Heart right ventricle (tissue), 16 donors: ENCODE results near the gene TXNDC2. TPM values are rescaled to one million over a fixed set of nuclear protein-coding genes. Genes with fewer than 3 reads are reported as not detected.

ENCODE experiments used
- ATAC-seq, 8 donors: fragments of 200-7000 bp; cut with Tn5 transposase; one replicate each; pipeline ENCODE4 v1.9.1; 2020; ENCODE audit warnings: mild to moderate bottlenecking in 8 of 8, moderate library complexity in 8 of 8, moderate number of reproducible peaks in 1 of 8
- DNase-seq, 2 donors: peaks; one replicate each; pipeline ENCODE4 v3.0.0-alpha.2; 2020
- H3K27ac ChIP-seq, 10 donors: fragments of 200-600 bp; sonication (generic) in 2 of 10; one replicate each; pipeline versions ENCODE4 v1.5.0 to v1.8.0; 2020 to 2022; ENCODE audit warnings: mild to moderate bottlenecking in 3 of 10
- H3K27me3 ChIP-seq, 7 donors: fragments of 200-600 bp; one replicate each; pipeline ENCODE4 v1.8.0; 2021 to 2022; ENCODE audit warnings: mild to moderate bottlenecking in 2 of 7
- H3K36me3 ChIP-seq, 9 donors: fragments of 200-600 bp; sonication (generic) in 1 of 9; one replicate each; pipeline versions ENCODE4 v1.5.0 to v1.8.0; 2020 to 2022; ENCODE audit warnings: mild to moderate bottlenecking in 2 of 9
- H3K4me1 ChIP-seq, 9 donors: fragments of 200-600 bp; sonication (generic) in 1 of 9; one replicate each; pipeline versions ENCODE4 v1.5.0 to v1.8.0; 2020 to 2022; ENCODE audit warnings: mild to moderate bottlenecking in 4 of 9
- H3K4me3 ChIP-seq, 10 donors: fragments of 200-600 bp; sonication (generic) in 2 of 10; one replicate each; pipeline versions ENCODE4 v1.5.0 to v1.8.0; 2020 to 2022; ENCODE audit warnings: mild to moderate bottlenecking in 7 of 10, moderate library complexity in 2 of 10
- H3K9me3 ChIP-seq, 11 donors: fragments of 200-600 bp in 10 of 11; sonication (generic) in 2 of 11; one replicate each; pipeline versions ENCODE4 v1.5.0 to v1.8.0; 2013 to 2022; ENCODE audit warnings: mild to moderate bottlenecking in 2 of 11, control low read depth in 1 of 11, moderate library complexity in 1 of 11
- WGBS, 2 donors: extraction: QIAGEN DNeasy Blood & Tissue Kit; methylation state at CpG; one replicate each; pipeline ENCODE4 v1.1.7; 2013; ENCODE audit warnings: inconsistent platforms in 1 of 2; 5-methylcytosine and 5-hydroxymethylcytosine counted together
- intact Hi-C, 10 donors: fragments of 100-400 bp; cut with DNase I; formaldehyde crosslinking; loops; one replicate each; pipeline versions ENCODE4 v1.11.1 to v1.14.2; 2022
- polyA plus RNA-seq, 2 donors: library from polyadenylated mRNA; stranded (reverse); fragments of 200-250 nt; gene quantifications; one replicate each; pipeline ENCODE4 v1.2.3, GENCODE V29; 2013
- total RNA-seq, 10 donors: library from RNA; stranded (reverse); fragmentation: NEBNext Ultra II Directional in 3 of 10; extraction: Animal tissue kit (Norgen Biotek cat#: 25700) in 3 of 10; gene quantifications; one replicate each; pipeline versions ENCODE4 v1.2.1 to v1.2.4, GENCODE V29; 2021 to 2023
- TF ChIP-seq, protein P1 (sequence below), 9 donors: fragments of 200-600 bp; sonication (generic) in 2 of 9; IDR thresholded peaks; one replicate each; pipeline versions ENCODE4 v1.5.0 to v1.8.0; 2021 to 2022; ENCODE audit warnings: antibody characterized with exemption in 9 of 9, mild to moderate bottlenecking in 5 of 9, moderate library complexity in 1 of 9
- donor health status: Arrhythmogenic right ventricular cardiomyopathy.
- donor health status: ischemic (EF 13 %, LVEDD 7.1; RV severe dilation, severe dysfunction).
- donor health status: healthy with polysubstance abuse.
- donor health status: DM: no; HTN: yes; CAD: no.
- donor health status: DM: no; HTN: no; CAD: no.
- donor health status: ischemic (EF 25% LVEDD 6.9; RV normal size, moderate dysfunction).
- donor health status: ischemic (EF 25% LVEDD 5.7; RV mildly dilated, moderate dysfunction).
- donor health status: healthy.
- donor health status: DM: yes; HTN: yes; CAD: no.
- donor health status: Ischemic cardiomyopathy.
- donor health status: ischemic (EF 35%, LVEDD 5.7; RV mildly dilated, moderate dysfunction).
- donor health status: nonischemic (EF 11% LVEDD 7.7; RV severe dilation, severe dysfunction).
- donor health status: DM: yes; HTN: yes; CAD: no.
- donor health status: PGD.
- donor health status: ischemic (EF 29% LVEDD 5.4; RV normal size, mild dysfunction).
- donor health status: nonischemic (EF 23%, LVEDD 6.1; RV moderate dilation, normal function).

TXNDC2 gene
- total and polyA plus RNA-seq, 12 donors = 0.04 to 0.22 TPM; not detected in 10

DNA sequence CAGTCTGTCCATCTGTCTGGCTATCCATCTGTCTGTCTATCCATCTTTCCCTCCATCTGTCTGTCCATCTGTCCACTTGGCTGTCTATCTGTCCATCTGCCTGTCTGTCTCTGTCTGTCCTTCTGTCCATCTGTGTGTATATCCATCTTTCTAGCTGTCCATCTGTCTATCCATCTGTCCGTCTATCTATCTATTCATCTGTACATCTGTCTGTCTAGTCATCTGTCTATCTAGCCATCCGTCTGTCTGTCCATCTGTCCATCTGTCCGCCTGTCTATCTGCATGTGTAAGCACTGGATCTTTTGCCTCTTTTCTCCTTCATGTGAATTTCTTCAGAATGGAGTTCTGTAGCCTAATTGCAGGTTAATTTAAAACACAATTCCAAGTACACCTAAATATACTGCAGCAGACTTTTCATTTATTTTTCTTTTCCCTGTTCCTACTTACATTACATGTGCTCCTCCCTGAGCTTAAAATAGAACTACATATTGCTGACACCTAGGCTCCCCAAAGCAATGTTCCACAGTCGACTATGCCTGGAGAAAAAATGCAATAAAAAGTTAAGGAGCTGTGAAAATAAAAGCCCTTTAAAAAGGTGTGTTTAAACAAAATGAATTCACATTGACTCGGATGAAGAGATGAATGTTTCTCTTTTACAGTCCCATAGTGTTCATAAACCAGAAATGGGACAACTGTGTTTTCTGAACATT lies 37.4 kb upstream of the TXNDC2 start:
- ATAC-seq = no peak
- peak overlapping the region in 7 of 10 donors; percentile 23 to 84 (median 59) for H3K27ac ChIP-seq

DNA sequence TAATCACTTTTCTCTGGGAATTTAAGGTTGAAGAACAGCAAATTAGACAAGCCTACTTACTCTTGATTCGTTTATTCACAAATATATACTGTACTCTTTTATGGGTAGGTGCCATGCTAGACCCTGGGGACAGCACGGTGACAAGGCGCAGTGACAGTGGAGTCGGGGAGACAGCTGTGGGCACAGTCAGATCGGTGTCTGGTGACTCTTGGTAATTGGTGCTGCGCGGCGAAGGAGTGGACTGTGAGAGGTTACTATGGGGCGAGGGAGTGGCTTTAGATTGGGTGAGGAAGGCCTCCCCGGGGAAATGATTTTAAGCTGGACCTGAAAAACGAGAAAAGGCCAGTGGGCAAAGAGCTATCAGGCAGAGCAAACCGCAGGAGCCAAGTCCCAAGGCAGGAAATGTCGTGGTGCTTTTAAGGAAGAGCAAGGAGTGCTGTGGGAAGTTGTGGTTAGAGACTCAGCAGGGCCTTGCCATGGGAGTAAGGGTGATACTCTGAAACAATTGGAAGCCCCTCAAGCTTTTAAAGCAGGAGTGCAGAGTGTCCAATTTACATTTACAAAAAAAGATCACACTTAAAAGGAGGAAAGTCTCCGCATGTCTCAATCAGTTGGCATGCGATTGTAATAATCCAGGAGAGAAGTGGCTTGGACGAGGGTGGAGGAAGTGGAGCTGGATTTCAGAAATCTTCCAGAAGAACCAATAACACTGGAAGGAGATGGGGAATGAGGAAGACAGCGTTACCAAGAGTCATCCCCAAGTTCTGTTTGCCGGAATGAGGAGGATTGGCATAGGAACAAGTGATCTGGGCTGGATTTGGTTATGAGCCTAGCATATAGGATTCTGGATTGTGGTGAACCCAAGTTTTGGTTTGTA lies 36.1 kb upstream of the TXNDC2 start:
- H3K4me1 ChIP-seq = peaks cover 6 to 72% (median 32%) of the 10 kb centered on the region in 9 donors
- H3K9me3 ChIP-seq = no peaks in the 10 kb centered on the region
- 67 to 75% methylated on average over 18 of the region's 18 CpGs for WGBS, 2 donors
- peak overlapping the region in 8 of 10 donors; percentile 29 to 84 (median 50) for H3K27ac ChIP-seq
- DNase-seq (peak; percentile 43 to 44), ATAC-seq (peak; percentile 72 to 87 (median 78))
- H3K4me3 ChIP-seq = peak overlapping the region in 1 of 10 donors; percentile 11
- TF ChIP-seq, protein P1, sequence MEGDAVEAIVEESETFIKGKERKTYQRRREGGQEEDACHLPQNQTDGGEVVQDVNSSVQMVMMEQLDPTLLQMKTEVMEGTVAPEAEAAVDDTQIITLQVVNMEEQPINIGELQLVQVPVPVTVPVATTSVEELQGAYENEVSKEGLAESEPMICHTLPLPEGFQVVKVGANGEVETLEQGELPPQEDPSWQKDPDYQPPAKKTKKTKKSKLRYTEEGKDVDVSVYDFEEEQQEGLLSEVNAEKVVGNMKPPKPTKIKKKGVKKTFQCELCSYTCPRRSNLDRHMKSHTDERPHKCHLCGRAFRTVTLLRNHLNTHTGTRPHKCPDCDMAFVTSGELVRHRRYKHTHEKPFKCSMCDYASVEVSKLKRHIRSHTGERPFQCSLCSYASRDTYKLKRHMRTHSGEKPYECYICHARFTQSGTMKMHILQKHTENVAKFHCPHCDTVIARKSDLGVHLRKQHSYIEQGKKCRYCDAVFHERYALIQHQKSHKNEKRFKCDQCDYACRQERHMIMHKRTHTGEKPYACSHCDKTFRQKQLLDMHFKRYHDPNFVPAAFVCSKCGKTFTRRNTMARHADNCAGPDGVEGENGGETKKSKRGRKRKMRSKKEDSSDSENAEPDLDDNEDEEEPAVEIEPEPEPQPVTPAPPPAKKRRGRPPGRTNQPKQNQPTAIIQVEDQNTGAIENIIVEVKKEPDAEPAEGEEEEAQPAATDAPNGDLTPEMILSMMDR (IDR thresholded peaks at IDR 0.05) = no peak
- peaks cover 0 to 25% (median 0%) of the 10 kb centered on the region in 9 donors for H3K36me3 ChIP-seq
- intact Hi-C loops = loop anchor here in 3 of 10 donors (10.0 kb wide), 2 partner anchors 45 to 65 kb away; partner anchors contain the start of gene VAPA (in 2 of the 3)
- no peaks in the 10 kb centered on the region for H3K27me3 ChIP-seq

More for the DNA sequence above, 37.4 kb upstream of the TXNDC2 start:
- Histone ChIP-seq H3K36me3 (peaks cover 0 to 25% (median 0%) of the 10 kb centered on the region in 9 donors), H3K4me1 (peaks cover 6 to 67% (median 32%) of the 10 kb centered on the region in 9 donors), H3K4me3 (no peak overlapping the region), H3K9me3 (no peaks in the 10 kb centered on the region), H3K27me3 (no peaks in the 10 kb centered on the region)
- no peak for DNase-seq
- TF ChIP-seq, protein P1 (IDR thresholded peaks at IDR 0.05) = no peak
- intact Hi-C loops = loop anchor here in 2 of 10 donors (10.0 kb wide), 1 partner anchor 66 kb away; the partner anchor contains the start of gene VAPA (in 2 of the 2)
- 81 to 83% methylated on average over 5 of the region's 5 CpGs for WGBS, 2 donors

GRCh38 chr18:9850309-9850708 lies 35.5 kb upstream of the TXNDC2 start:
- DNase-seq = no peak
- intact Hi-C loops = loop anchor here in 1 of 10 donors (10.0 kb wide), 1 partner anchor 46 kb away; no protein-coding TSS in a partner anchor
- ATAC-seq = no peak
- H3K36me3 ChIP-seq = peaks cover 0 to 25% (median 0%) of the 10 kb centered on the region in 9 donors
- no peaks in the 10 kb centered on the region for H3K27me3 ChIP-seq
- peaks cover 6 to 74% (median 30%) of the 10 kb centered on the region in 9 donors for H3K4me1 ChIP-seq
- TF ChIP-seq, protein P1 (IDR thresholded peaks at IDR 0.05) = no peak
- H3K4me3 ChIP-seq = no peak overlapping the region
- peak overlapping the region in 6 of 10 donors; percentile 29 to 84 (median 62) for H3K27ac ChIP-seq
- H3K9me3 ChIP-seq = no peaks in the 10 kb centered on the region
- WGBS, 2 donors = 91 to 94% methylated on average over 3 of the region's 3 CpGs

- ATAC-seq = peak in 1 of 8 donors; percentile 25
- TF ChIP-seq, protein P1 (IDR thresholded peaks at IDR 0.05) = no peak
- Histone ChIP-seq H3K9me3 (no peaks in the 10 kb centered on the region), H3K27ac (peak overlapping the region in 1 of 10 donors; percentile 84), H3K4me3 (no peak overlapping the region), H3K27me3 (no peaks in the 10 kb centered on the region), H3K36me3 (peaks cover 0 to 14% (median 0%) of the 10 kb centered on the region in 9 donors), H3K4me1 (peaks cover 4 to 74% (median 18%) of the 10 kb centered on the region in 9 donors)
- intact Hi-C loops = loop anchor here in 1 of 10 donors (10.0 kb wide), 1 partner anchor 47 kb away; no protein-coding TSS in a partner anchor
- WGBS, 2 donors = 78 to 82% methylated on average over 2 of the region's 2 CpGs
- DNase-seq = no peak
These were observed 34.3 kb upstream of the TXNDC2 start for GRCh38 chr18:9851511-9851910.
